Testis (tissue), 3 donors: ENCODE measurements around the gene HSD11B1L. TPM values are rescaled to one million over a fixed set of nuclear protein-coding genes. Genes with fewer than 3 reads are reported as not detected.

ENCODE experiments used
- DNase-seq: peaks from one replicate; pipeline ENCODE4 v3.0.0-alpha.2; 2019
- H3K27ac ChIP-seq, 2 donors: fragments of 200-600 bp; sonication (generic); one replicate each; pipeline ENCODE4 v1.5.1; 2019
- H3K27me3 ChIP-seq: fragments of 200-600 bp; sonication (generic); one replicate; pipeline ENCODE4 v1.5.1; 2019
- H3K36me3 ChIP-seq: fragments of 200-600 bp; sonication (generic); one replicate; pipeline ENCODE4 v1.5.1; 2017; ENCODE audit warnings: low read depth; ENCODE audit errors: missing control alignments
- H3K4me1 ChIP-seq: fragments of 200-600 bp; sonication (generic); one replicate; pipeline ENCODE4 v1.5.1; 2019
- H3K4me3 ChIP-seq, 2 donors: fragments of 200-600 bp; sonication (generic); one replicate each; pipeline ENCODE4 v1.5.1; 2017 to 2019
- H3K9me3 ChIP-seq: fragments of 200-600 bp; sonication (generic); one replicate; pipeline ENCODE4 v1.5.1; 2017
- CTCF ChIP-seq, 3 experiments: fragments of 450-650 bp in 2 of 3; fragments of 200-600 bp in 1 of 3; sonication (generic) in 1 of 3; IDR thresholded peaks; one replicate each; pipeline ENCODE4 v1.5.1; 2016 to 2019; ENCODE audit warnings: antibody characterized with exemption in 3 of 3, mild to moderate bottlenecking in 2 of 3, moderate library complexity in 1 of 3
- POLR2A ChIP-seq: fragments of 450-650 bp; IDR thresholded peaks from one replicate; pipeline ENCODE4 v1.6.1; 2017; ENCODE audit warnings: antibody characterized with exemption, mild to moderate bottlenecking, moderate library complexity
- WGBS, 2 donors: methylation state at CpG; one replicate each; pipeline ENCODE4 v1.1.5; 2018; 5-methylcytosine and 5-hydroxymethylcytosine counted together
- intact Hi-C: fragments of 100-400 bp; cut with DNase I; formaldehyde crosslinking; loops from one replicate; pipeline ENCODE4 v1.15.1; 2023; ENCODE audit warnings: low total_unique reads
- polyA plus RNA-seq: library from polyadenylated mRNA; stranded (reverse); fragments of 350-450 nt; fragmentation: Illumina TruSeq; extraction: RNeasy Lipid Tissue Mini Kit (QIAGEN cat#74804); gene quantifications from one replicate; pipeline ENCODE4 v1.2.3, GENCODE V29; 2014; ENCODE audit warnings: low read depth, low replicate concordance; ENCODE audit not compliant: insufficient read depth
- total RNA-seq, 2 donors: library from RNA; depleted of rRNA; stranded (reverse); fragments of >200 nt; gene quantifications; one replicate each; pipeline ENCODE4 v1.2.3, GENCODE V29; 2016

Gene HSD11B1L
- total and polyA plus RNA-seq, 3 donors from 2014 or later: 8.1 to 21.0 (median 18.8) TPM

- no peaks in the 10 kb centered on the region for H3K9me3 ChIP-seq
- H3K27me3 ChIP-seq: no peaks in the 10 kb centered on the region
- H3K4me3 ChIP-seq: no peak overlapping the region
- H3K36me3 ChIP-seq: peaks cover 3% of the 10 kb centered on the region
- no peaks in the 10 kb centered on the region for H3K4me1 ChIP-seq
- DNase-seq: no peak
- 87 to 88% methylated on average over 6 to 10 of the region's 10 CpGs for WGBS, 2 donors
- H3K27ac ChIP-seq: no peak overlapping the region
- TF ChIP-seq CTCF (IDR thresholded peaks at IDR 0.05): no peak
- no peak for TF ChIP-seq POLR2A
- intact Hi-C loops: no loop called here
Measured at GRCh38 chr19:5652261-5652660, 28.6 kb upstream of the HSD11B1L start.

- Histone ChIP-seq H3K27me3 (no peaks in the 10 kb centered on the region), H3K27ac (no peak overlapping the region), H3K4me3 (no peak overlapping the region), H3K36me3 (peaks cover 3% of the 10 kb centered on the region), H3K4me1 (no peaks in the 10 kb centered on the region), H3K9me3 (no peaks in the 10 kb centered on the region)
- WGBS, 2 donors: 88 to 95% methylated on average over 5 of the region's 5 CpGs
- DNase-seq: no peak
- TF ChIP-seq POLR2A: no peak
- TF ChIP-seq CTCF (IDR thresholded peaks at IDR 0.05): no peak
- intact Hi-C loops: no loop called here
Measured at GRCh38 chr19:5654931-5655330, 25.9 kb upstream of the HSD11B1L start.

GRCh38 chr19:5655412-5655811 lies 25.4 kb upstream of the HSD11B1L start:
- DNase-seq: no peak

GRCh38 chr19:5661483-5661882 lies 19.3 kb upstream of the HSD11B1L start:
- WGBS, 2 donors: 83 to 85% methylated on average over 42 of the region's 42 CpGs
- intact Hi-C loops: no loop called here
- no peak for DNase-seq
- Histone ChIP-seq H3K27ac (no peak overlapping the region), H3K36me3 (no peaks in the 10 kb centered on the region), H3K4me3 (no peak overlapping the region), H3K9me3 (no peaks in the 10 kb centered on the region), H3K27me3 (no peaks in the 10 kb centered on the region), H3K4me1 (no peaks in the 10 kb centered on the region)
- TF ChIP-seq POLR2A: no peak
- no peak for TF ChIP-seq CTCF (IDR thresholded peaks at IDR 0.05)

More at GRCh38 chr19:5655412-5655811, 25.4 kb upstream of the HSD11B1L start:
- H3K9me3 ChIP-seq: no peaks in the 10 kb centered on the region
- H3K4me3 ChIP-seq: no peak overlapping the region
- no peak overlapping the region for H3K27ac ChIP-seq
- WGBS, 2 donors: 61 to 64% methylated on average over 5 of the region's 5 CpGs
- TF ChIP-seq POLR2A: no peak
- TF ChIP-seq CTCF (IDR thresholded peaks at IDR 0.05): no peak
- H3K36me3 ChIP-seq: peaks cover 3% of the 10 kb centered on the region
- intact Hi-C loops: no loop called here
- no peaks in the 10 kb centered on the region for H3K27me3 ChIP-seq
- H3K4me1 ChIP-seq: no peaks in the 10 kb centered on the region

- Histone ChIP-seq H3K27me3 (no peaks in the 10 kb centered on the region), H3K4me3 (no peak overlapping the region), H3K27ac (no peak overlapping the region), H3K36me3 (no peaks in the 10 kb centered on the region), H3K9me3 (no peaks in the 10 kb centered on the region), H3K4me1 (no peaks in the 10 kb centered on the region)
- intact Hi-C loops: no loop called here
- no peak for TF ChIP-seq CTCF (IDR thresholded peaks at IDR 0.05)
- no peak for TF ChIP-seq POLR2A
- WGBS, 2 donors: 86 to 94% methylated on average over 15 to 17 of the region's 17 CpGs
- no peak for DNase-seq
Measured at GRCh38 chr19:5663904-5664303, 16.9 kb upstream of the HSD11B1L start.
